Activated naive CD4-positive, alpha-beta T cell treated with anti-CD3 and anti-CD28 coated beads for 36 hours (primary cell): ENCODE measurements around the gene CDHR3. TPM values are rescaled to one million over a fixed set of nuclear protein-coding genes. Genes with fewer than 3 reads are reported as not detected.

Source experiments
- CTCF ChIA-PET: fragments of 350-600 bp; sonication (Branson Sonifier 250); formaldehyde crosslinking; loops from one replicate; lab custom pipeline; 2021; ENCODE audit warnings: antibody characterized with exemption; lab: Charles Lee
- DNase-seq: peaks from one replicate; pipeline ENCODE4 v3.0.0-alpha.2; 2020
- H3K27ac Mint-ChIP-seq: one replicate; pipeline ENCODE4 v1.8.0; 2021; ENCODE audit warnings: mild to moderate bottlenecking, mixed read lengths
- H3K27me3 Mint-ChIP-seq: one replicate; pipeline ENCODE4 v1.8.0; 2021; ENCODE audit warnings: low read depth, mixed read lengths
- H3K36me3 Mint-ChIP-seq: one replicate; pipeline ENCODE4 v1.8.0; 2021; ENCODE audit warnings: low read depth, mixed read lengths
- H3K4me1 Mint-ChIP-seq: one replicate; pipeline ENCODE4 v1.8.0; 2021; ENCODE audit warnings: low read depth, mixed read lengths
- H3K4me3 Mint-ChIP-seq: one replicate; pipeline ENCODE4 v1.8.0; 2021; ENCODE audit warnings: mild to moderate bottlenecking, moderate library complexity, mixed read lengths
- H3K9me3 Mint-ChIP-seq: one replicate; pipeline ENCODE4 v1.8.0; 2021; ENCODE audit warnings: mixed read lengths
- intact Hi-C: fragments of 100-400 bp; cut with micrococcal nuclease; formaldehyde crosslinking; loops from one replicate; pipeline ENCODE4 v1.15.1; 2023
- total RNA-seq, 2 experiments: library from RNA; stranded (reverse); gene quantifications; one replicate each; pipeline ENCODE4 v1.2.3, GENCODE V29; 2021

The CDHR3 gene
- total RNA-seq, 2 experiments from 2014 or later, result 0.52 to 0.93 TPM

GRCh38 chr7:106021151-106022067 is 58.3 kb downstream of the CDHR3 start:
- Mint-ChIP-seq H3K27ac (peak overlapping the region; percentile 62), H3K27me3 (no peaks in the 10 kb centered on the region), H3K4me3 (peak overlapping the region; percentile 19), H3K36me3 (no peaks in the 10 kb centered on the region), H3K9me3 (no peaks in the 10 kb centered on the region), H3K4me1 (peaks cover 70% of the 10 kb centered on the region)
- DNase-seq, result no peak
- intact Hi-C loops, result loop anchor here (1.0 to 5.0 kb wide), 10 partner anchors 12 to 1079 kb away; partner anchors contain the start of genes ATXN7L1 and RINT1
- CTCF ChIA-PET, result interaction anchor here (1.1 to 3.4 kb wide), 4 partner anchors 11 to 261 kb away, joined by 3 to 20 read pairs (median 10); no protein-coding TSS in a partner anchor

GRCh38 chr7:106022193-106022821 is 59.2 kb downstream of the CDHR3 start:
- peak overlapping the region; percentile 62 for H3K27ac Mint-ChIP-seq
- DNase-seq, result peak; percentile 82
- intact Hi-C loops, result loop anchor here (1.0 to 5.0 kb wide), 10 partner anchors 13 to 1080 kb away; partner anchors contain the start of genes ATXN7L1 and RINT1
- no peaks in the 10 kb centered on the region for H3K9me3 Mint-ChIP-seq
- CTCF ChIA-PET, result interaction anchor here (1.0 to 3.4 kb wide), 6 partner anchors 12 to 365 kb away, joined by 3 to 20 read pairs (median 9); no protein-coding TSS in a partner anchor
- H3K36me3 Mint-ChIP-seq, result no peaks in the 10 kb centered on the region
- H3K4me3 Mint-ChIP-seq, result peak overlapping the region; percentile 19
- H3K27me3 Mint-ChIP-seq, result no peaks in the 10 kb centered on the region
- H3K4me1 Mint-ChIP-seq, result peaks cover 71% of the 10 kb centered on the region

DNA sequence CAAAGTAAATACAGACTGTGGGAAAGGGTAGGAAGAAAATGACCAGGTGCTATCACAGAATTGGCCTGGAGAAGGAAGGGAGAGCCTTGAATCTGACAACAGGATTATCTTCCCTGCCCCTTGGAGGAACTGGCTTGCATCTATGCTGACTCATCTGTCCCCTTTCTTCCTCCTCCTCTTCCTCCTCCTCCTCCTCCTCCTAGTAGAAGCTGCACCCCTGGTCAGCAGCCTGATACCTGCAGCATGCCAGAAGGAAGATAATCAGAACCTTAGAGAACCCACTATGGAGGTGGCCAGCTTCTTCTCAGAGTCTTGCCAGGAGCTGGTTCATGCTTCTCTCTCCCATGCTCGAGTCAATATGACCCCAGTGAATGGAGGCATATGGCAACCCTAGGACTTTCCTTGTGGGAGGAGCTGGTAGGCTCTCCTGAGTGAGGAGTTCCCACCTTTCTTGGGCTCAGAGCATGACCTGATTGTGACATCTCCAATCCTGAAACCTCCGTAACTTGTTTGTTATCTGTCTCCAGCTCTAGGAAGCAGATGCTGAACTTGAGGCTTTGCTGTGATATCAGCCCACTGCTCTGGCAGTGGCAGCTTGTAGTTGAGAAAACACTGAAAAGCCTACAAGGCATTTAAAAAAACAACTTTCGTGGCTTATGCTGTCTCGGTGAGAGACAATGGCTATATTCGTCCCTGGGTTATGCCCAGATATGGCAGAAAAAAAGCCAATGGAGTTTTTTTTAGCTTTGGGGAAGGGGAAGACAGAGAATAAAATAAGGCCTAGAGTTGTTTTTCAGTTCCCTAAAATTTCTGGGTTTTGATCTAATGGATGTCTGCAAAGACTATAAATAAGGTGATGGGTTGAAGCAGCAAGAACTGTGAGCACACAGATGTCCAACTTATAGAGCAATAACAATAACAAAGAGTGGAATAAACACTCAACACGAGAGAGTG is 60.6 kb downstream of the CDHR3 start:
- H3K36me3 Mint-ChIP-seq, result no peaks in the 10 kb centered on the region
- CTCF ChIA-PET, result interaction anchor here (0.9 to 3.4 kb wide), 5 partner anchors 13 to 367 kb away, joined by 3 to 20 read pairs (median 3); no protein-coding TSS in a partner anchor
- DNase-seq, result no peak
- no peak overlapping the region for H3K4me3 Mint-ChIP-seq
- H3K4me1 Mint-ChIP-seq, result peaks cover 66% of the 10 kb centered on the region
- H3K27ac Mint-ChIP-seq, result peak overlapping the region; percentile 28
- no peaks in the 10 kb centered on the region for H3K27me3 Mint-ChIP-seq
- intact Hi-C loops, result loop anchor here (5.0 kb wide), 4 partner anchors 146 to 1081 kb away; partner anchors contain the start of genes ATXN7L1 and RINT1
- no peaks in the 10 kb centered on the region for H3K9me3 Mint-ChIP-seq

- intact Hi-C loops, result no loop called here
- H3K4me1 Mint-ChIP-seq, result peaks cover 56% of the 10 kb centered on the region
- H3K27me3 Mint-ChIP-seq, result no peaks in the 10 kb centered on the region
- H3K9me3 Mint-ChIP-seq, result no peaks in the 10 kb centered on the region
- H3K27ac Mint-ChIP-seq, result no peak overlapping the region
- DNase-seq, result no peak
- CTCF ChIA-PET, result interaction anchor here (0.7 to 7.4 kb wide), 4 partner anchors 15 to 369 kb away, joined by 4 to 70 read pairs (median 6); no protein-coding TSS in a partner anchor
- H3K36me3 Mint-ChIP-seq, result no peaks in the 10 kb centered on the region
- no peak overlapping the region for H3K4me3 Mint-ChIP-seq
Observed at GRCh38 chr7:106026101-106026500, 63.0 kb downstream of the CDHR3 start.

- no peak overlapping the region for H3K27ac Mint-ChIP-seq
- no peak for DNase-seq
Observed at GRCh38 chr7:106029451-106029850, 66.4 kb downstream of the CDHR3 start.

GRCh38 chr7:106029941-106030340 is 66.9 kb downstream of the CDHR3 start:
- Mint-ChIP-seq H3K4me1 (peaks cover 35% of the 10 kb centered on the region), H3K4me3 (no peak overlapping the region), H3K27ac (no peak overlapping the region), H3K36me3 (no peaks in the 10 kb centered on the region), H3K9me3 (no peaks in the 10 kb centered on the region), H3K27me3 (no peaks in the 10 kb centered on the region)
- intact Hi-C loops, result no loop called here
- CTCF ChIA-PET, result interaction anchor here (0.7 to 7.4 kb wide), 6 partner anchors 12 to 373 kb away, joined by 3 to 70 read pairs (median 8); no protein-coding TSS in a partner anchor
- no peak for DNase-seq

More at GRCh38 chr7:106029451-106029850, 66.4 kb downstream of the CDHR3 start:
- no peaks in the 10 kb centered on the region for H3K36me3 Mint-ChIP-seq
- peaks cover 35% of the 10 kb centered on the region for H3K4me1 Mint-ChIP-seq
- H3K4me3 Mint-ChIP-seq, result no peak overlapping the region
- CTCF ChIA-PET, result interaction anchor here (0.6 to 7.4 kb wide), 7 partner anchors 9 to 373 kb away, joined by 3 to 70 read pairs (median 3); no protein-coding TSS in a partner anchor
- no peaks in the 10 kb centered on the region for H3K27me3 Mint-ChIP-seq
- intact Hi-C loops, result no loop called here
- no peaks in the 10 kb centered on the region for H3K9me3 Mint-ChIP-seq

- CTCF ChIA-PET, result interaction anchor here (0.7 to 7.4 kb wide), 4 partner anchors 10 to 375 kb away, joined by 4 to 70 read pairs (median 5); no protein-coding TSS in a partner anchor
- intact Hi-C loops, result no loop called here
- Mint-ChIP-seq H3K9me3 (no peaks in the 10 kb centered on the region), H3K4me1 (peaks cover 28% of the 10 kb centered on the region), H3K36me3 (no peaks in the 10 kb centered on the region), H3K27ac (no peak overlapping the region), H3K4me3 (no peak overlapping the region), H3K27me3 (no peaks in the 10 kb centered on the region)
- peak; percentile 38 for DNase-seq
Observed at GRCh38 chr7:106031300-106032035, 68.4 kb downstream of the CDHR3 start.

DNA sequence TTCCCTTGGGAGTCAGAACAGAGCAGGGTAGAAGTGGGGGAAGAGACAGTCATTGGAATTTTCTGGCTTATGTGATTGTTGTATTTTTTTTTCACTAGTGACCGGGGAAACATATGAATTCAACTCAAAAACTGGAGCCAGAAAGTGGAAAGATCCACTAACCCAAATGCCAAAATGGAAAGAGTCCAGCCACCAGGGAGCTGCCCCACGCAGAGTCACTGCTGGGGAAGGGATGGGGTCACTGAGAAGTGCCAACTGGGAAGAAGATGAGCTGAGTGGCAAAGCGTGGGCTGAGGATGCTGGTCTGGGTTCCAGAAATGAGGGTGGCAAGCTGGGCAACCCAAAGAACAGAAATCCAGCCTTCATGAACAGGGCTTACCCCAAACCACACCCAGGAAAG is 69.2 kb downstream of the CDHR3 start:
- Mint-ChIP-seq H3K9me3 (no peaks in the 10 kb centered on the region), H3K27ac (no peak overlapping the region), H3K27me3 (no peaks in the 10 kb centered on the region), H3K36me3 (no peaks in the 10 kb centered on the region), H3K4me3 (no peak overlapping the region), H3K4me1 (peaks cover 24% of the 10 kb centered on the region)
- intact Hi-C loops, result no loop called here
- CTCF ChIA-PET, result interaction anchor here (1.3 kb wide), 1 partner anchor 375 kb away, joined by 5 read pairs; no protein-coding TSS in a partner anchor
- DNase-seq, result no peak

- Mint-ChIP-seq H3K27ac (no peak overlapping the region), H3K4me1 (peaks cover 22% of the 10 kb centered on the region), H3K36me3 (no peaks in the 10 kb centered on the region), H3K27me3 (no peaks in the 10 kb centered on the region), H3K9me3 (no peaks in the 10 kb centered on the region), H3K4me3 (no peak overlapping the region)
- intact Hi-C loops, result loop anchor here (1.0 kb wide), 1 partner anchor 9 kb away; no protein-coding TSS in a partner anchor
- DNase-seq, result no peak
- CTCF ChIA-PET, result interaction anchor here (0.6 to 1.9 kb wide), 3 partner anchors 9 to 273 kb away, joined by 5 to 9 read pairs (median 6); no protein-coding TSS in a partner anchor
Observed at GRCh38 chr7:106033735-106034134, 70.7 kb downstream of the CDHR3 start.

DNA sequence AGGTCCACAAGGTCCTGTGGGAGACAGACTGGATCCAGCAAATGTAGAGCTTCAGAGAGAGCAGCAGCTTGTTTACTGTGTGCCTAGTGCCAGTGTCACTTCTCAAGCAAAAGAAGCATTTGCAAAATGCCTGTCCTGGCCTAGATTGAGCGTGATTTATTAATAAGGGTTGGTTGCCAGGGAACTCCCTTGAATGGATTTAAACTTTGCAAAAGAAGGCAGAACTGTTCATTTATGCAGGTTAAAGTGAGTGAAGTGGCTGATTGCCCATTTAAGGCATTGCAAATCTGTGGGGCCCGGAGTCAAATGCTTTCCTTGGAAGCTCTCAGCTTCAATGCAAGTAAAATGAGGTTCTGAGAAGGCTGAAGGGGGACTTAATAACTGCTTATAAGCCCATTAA is 71.3 kb downstream of the CDHR3 start:
- H3K4me1 Mint-ChIP-seq, result peaks cover 22% of the 10 kb centered on the region
- no peak overlapping the region for H3K4me3 Mint-ChIP-seq
- intact Hi-C loops, result no loop called here
- DNase-seq, result no peak
- CTCF ChIA-PET, result interaction anchor here (0.5 to 1.9 kb wide), 5 partner anchors 8 to 274 kb away, joined by 5 to 9 read pairs (median 5); no protein-coding TSS in a partner anchor
- H3K27me3 Mint-ChIP-seq, result no peaks in the 10 kb centered on the region
- H3K36me3 Mint-ChIP-seq, result no peaks in the 10 kb centered on the region
- no peak overlapping the region for H3K27ac Mint-ChIP-seq
- no peaks in the 10 kb centered on the region for H3K9me3 Mint-ChIP-seq
